ENCODE measurements around the gene PTPRN2. TPM values are rescaled to one million over a fixed set of nuclear protein-coding genes. Genes with fewer than 3 reads are reported as not detected.

PTPRN2 gene
- total and polyA plus RNA-seq, 2 of the 8 experiments (the other 6 are each of a cell fraction or from before 2014, with no cell fraction given), result 2.6 to 4.5 TPM

GRCh38 chr7:157949711-157950110 is 637.9 kb downstream of the PTPRN2 start (continued):
- no peak for TF ChIP-seq ATF2 (IDR thresholded peaks at IDR 0.05; ENCODE audit: low read length)
- no peak for TF ChIP-seq ASH2L (IDR thresholded peaks at IDR 0.05; ENCODE audit: low read length)
- TF ChIP-seq TCF12 (IDR thresholded peaks at IDR 0.05; ENCODE audit: low read depth, low read length), result no peak
- no peak for TF ChIP-seq SP2 (IDR thresholded peaks at IDR 0.05; ENCODE audit: low read length)
- no peak for TF ChIP-seq CHD1 (IDR thresholded peaks at IDR 0.05; ENCODE audit: low read depth, low read length)
- TF ChIP-seq USF2 (IDR thresholded peaks at IDR 0.05; ENCODE audit: low read length), result no peak

All from H1 (cell line).